HG02981 (cell line): ENCODE results near the gene COX15.
A peak's percentile ranks its signal among the peaks of the same experiment; 100 is the strongest.
"Not testable (repeated sequence)": the region's sequence is repeated elsewhere in the genome, so short reads cannot be mapped to it uniquely, and the experiment has no call there.

Experiments
- ATAC-seq: cut with Tn5 transposase; IDR thresholded peaks from one replicate; pipeline ENCODE4 v1.9.1; 2021; ENCODE audit warnings: mild to moderate bottlenecking, moderate library complexity; ENCODE audit not compliant: unreplicated experiment

Gene COX15

GRCh38 chr10:99732033-99732842 lies at the start of gene COX15, which contains the start of gene CUTC:
Gene COX15 (minus strand): TSS chr10:99732127. CDS start chr10:99732049, 78 bp downstream.
Gene CUTC (plus strand): TSS chr10:99732234. CDS start chr10:99732349, 115 bp downstream.
- ATAC-seq = peak; percentile 89

DNA sequence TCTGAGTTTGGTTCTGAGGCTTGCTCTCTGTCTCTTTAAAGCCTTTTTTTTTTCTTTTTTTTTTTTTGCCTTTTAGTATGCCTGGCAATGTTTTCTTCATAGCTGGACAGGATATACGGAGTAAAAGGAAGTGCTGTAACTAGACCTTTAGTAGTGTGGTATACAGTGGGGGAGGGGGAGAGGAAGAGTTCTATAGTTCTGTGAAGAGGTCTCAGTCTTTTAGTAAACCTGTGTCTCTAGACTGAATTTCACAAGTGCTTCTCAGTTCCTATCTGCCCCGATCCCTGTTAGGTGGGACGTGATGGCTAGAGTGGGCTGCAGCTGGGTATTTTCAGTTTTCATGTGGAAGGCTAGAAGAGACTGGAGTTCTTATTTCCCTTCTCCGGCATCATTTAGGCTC lies 47.4 kb upstream of the COX15 start:
- ATAC-seq = no peak

GRCh38 chr10:99777918-99778714 lies 46.2 kb upstream of the COX15 start:
- ATAC-seq = no peak

- no peak for ATAC-seq
These were observed 43.9 kb upstream of the COX15 start for GRCh38 chr10:99775850-99776249.

DNA sequence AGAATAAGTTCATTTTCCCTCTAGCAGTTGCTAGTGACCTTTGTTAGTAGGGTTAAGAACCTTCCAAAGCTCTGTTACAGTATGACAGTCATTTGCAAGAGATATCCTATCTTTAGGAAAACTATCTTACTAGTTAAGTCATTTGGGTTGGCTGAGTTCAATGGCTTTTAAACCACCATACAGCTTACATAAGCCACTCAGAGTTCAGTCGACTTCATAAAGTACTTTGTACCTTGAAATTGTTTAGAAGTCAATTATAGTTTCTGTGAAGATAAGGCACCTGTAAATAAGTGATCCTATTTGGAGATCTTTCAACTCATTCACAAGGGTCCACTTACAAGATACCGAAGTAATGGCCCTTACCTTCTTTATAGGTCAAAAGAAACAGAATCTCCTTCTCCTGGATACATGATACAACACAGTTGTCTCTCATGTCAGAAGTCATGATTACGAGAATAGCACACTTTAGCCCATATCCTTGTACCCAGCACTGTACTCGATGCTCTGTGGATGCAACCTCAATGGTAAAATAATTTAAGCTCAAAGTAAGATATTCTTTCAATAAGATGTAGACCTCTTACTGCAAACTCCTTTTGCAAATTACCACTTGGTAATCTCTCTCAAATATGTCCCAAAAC lies 38.6 kb upstream of the COX15 start:
- no peak for ATAC-seq

DNA sequence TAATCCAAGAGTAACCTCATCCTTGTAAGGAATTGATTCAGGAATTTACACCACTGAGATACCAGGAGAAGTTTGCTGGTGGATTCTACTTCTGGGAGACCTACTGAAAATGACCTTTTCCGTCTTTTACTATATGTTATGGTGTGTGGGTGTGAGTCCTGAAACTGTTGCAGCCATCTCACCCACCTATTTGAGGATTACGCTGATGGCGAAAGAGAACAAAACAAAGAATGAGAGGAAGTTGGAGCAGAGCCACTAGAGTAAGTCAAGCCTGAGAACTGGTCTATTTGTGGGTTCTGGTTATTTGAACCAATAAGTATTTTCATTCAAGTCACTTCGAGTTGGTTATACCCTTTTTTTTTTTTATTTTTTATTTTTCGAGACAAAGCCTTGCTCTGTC lies 37.8 kb upstream of the COX15 start:
- no peak for ATAC-seq

DNA sequence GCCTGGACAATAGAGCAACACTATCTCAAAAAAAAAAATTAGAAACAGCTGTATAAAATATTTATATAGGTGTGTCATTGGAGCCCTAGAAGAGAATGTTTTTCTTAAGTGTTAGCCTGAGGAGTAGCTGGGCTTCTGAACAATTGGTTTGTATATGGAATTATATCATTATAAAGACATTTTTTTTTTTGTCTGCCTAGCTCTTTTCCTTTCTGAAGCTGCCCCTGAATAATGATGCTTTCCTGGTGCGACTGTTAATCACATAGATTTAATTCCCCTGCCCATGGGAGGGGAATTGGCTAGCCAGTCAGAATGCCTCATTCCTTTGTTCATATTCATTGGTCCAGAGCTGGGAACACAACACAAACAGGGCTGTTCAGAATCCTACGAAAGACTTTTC lies 36.6 kb upstream of the COX15 start:
- ATAC-seq = no peak

DNA sequence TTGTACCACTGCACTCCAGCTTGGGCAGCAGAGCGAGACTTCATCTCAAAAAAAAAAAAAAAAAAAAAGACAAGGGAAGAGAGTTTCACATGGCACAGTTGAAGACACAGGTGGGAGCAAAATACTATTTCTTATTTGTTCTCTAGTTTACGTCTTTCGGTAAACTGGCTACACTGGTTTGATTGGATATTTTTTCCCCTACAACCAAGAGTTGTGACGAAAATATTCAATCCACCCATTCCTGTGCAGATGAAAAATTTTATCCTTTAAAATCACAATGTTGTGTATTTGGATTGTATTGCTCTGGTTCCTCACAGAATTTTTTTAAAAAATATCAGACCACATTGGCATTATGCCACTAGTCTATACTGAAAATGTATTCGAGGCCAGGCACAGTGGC lies 36.0 kb upstream of the COX15 start:
- no peak for ATAC-seq

- peak; percentile 88 for ATAC-seq
These were observed 34.4 kb upstream of the COX15 start for GRCh38 chr10:99766302-99766681.

DNA sequence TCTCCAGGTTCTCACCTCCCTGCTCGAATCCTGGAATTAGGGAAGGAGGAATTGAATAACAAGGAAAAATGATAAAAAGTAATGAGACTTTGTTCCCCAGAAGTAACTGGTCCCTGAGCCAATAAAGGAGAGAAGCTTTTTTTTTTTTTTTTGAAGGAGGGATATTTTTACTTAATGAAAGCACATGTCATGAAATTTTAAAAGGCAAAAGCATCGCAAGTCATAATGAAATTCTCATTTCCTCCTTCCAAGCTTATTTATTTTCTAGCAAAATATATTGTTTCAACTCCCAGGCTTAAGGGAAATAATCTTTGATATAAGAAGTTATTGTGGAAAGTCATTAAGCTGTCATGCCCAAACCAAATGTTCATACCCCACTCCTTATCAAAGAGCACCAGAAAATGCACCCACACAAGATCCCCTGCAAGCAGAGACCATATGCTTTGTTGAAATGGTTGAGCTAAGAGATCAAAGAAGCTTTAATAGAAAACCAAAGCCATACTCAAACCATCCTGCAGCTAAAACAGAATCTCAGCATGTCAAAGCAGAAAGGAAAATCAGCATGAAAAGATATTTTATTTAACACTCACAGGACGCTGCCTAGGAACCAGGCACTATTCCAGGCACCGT lies 33.9 kb upstream of the COX15 start:
- no peak for ATAC-seq

GRCh38 chr10:99761365-99761764 lies 29.4 kb upstream of the COX15 start:
- no peak for ATAC-seq

DNA sequence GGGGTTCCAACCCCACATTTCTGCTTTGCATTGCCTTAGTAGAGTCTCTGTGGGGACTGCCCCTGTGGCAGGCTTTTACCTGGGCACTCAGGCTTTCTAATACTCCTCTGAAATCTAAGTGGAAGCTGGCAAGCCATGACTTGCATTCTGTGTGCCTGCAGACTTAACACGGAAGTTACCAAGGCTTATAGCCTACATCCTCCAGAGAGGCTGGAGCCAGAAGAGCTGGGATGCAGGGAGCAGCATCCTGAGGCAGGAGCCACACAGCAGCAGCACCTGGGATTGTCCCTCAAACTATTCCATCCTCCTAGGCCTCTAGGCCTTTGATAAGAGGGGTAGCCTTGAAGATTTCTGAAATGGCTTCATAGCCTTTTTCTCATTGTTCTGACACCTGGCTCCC lies 28.4 kb upstream of the COX15 start:
- ATAC-seq = no peak

GRCh38 chr10:99758211-99758891 lies 26.4 kb upstream of the COX15 start:
- no peak for ATAC-seq

DNA sequence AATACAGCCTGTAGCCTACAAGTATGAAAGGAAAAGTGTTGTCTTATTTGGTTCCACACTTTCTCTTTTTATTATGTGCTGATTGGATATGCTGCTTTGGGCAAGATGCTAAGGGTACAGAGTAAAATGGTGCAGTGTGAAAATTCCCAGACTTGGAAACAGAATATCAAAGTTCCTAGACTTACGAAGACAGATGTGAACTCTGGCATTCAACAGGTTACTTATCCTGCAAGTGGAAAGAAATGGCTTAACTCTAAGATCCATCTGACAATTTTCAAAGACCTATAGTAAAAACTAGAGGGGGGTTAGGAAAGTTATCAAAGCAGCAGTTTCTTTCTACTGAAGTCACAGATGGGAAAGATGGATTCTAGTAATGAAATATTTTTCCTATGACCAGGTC lies 24.2 kb upstream of the COX15 start:
- ATAC-seq = no peak

DNA sequence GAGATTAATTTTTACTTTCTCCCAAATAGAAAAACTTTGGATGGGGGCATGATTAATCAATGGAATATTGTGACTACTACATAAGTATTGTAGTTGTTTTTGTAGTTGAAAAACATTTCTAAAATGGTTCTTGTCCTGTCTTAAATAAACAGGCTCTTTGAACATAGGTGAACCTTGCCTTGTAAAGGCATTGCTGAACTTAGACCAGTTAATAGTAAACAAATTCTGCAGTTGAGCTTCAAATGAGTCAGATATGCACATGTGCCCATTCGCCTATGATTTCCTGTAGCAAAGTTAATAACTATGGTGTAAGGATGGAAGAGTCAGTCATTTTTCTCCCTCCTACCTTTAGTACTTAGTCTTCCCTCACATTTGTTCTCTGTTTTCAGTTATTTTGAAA lies 22.7 kb upstream of the COX15 start:
- ATAC-seq = no peak

- ATAC-seq = no peak
These were observed 18.7 kb upstream of the COX15 start for GRCh38 chr10:99750641-99751040.

GRCh38 chr10:99748823-99749451 lies 17.0 kb upstream of the COX15 start:
- ATAC-seq = no peak

- not testable (repeated sequence) for ATAC-seq
These were observed 14.2 kb upstream of the COX15 start for GRCh38 chr10:99746166-99746565.

GRCh38 chr10:99743841-99744240 lies 11.9 kb upstream of the COX15 start:
- ATAC-seq = no peak

DNA sequence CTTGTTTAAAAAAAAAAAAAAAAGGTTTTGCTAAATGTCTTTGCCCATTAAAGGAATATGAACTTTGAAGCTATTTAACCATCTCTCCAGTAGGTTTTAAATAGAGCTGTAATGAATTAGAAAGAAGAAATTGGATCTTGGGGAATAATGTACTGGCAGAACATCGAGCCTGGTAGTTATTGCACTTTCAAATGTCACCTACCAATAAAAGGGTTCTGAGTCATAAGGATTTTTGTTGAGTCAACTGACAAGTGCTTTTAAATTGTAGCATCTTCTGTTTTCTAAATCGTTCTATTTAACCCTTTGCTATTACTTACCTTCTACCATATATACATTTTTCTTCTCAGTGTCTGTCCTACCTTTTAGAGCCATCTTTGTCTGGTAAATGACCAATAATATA lies 10.8 kb upstream of the COX15 start:
- ATAC-seq = no peak
